ENCODE data around the gene VIP. TPM values are rescaled to one million over a fixed set of nuclear protein-coding genes. Genes with fewer than 3 reads are reported as not detected.

VIP gene
- total and polyA plus RNA-seq, 2 of the 8 experiments (the other 6 are each of a cell fraction or from before 2014, with no cell fraction given): not detected

GRCh38 chr6:152765331-152765730 lies 14.7 kb downstream of the VIP start:
- CTCF ChIA-PET (ENCODE audit: partially characterized antibody): interaction anchor here (1.2 kb wide), 1 partner anchor 56 kb away, joined by 3 read pairs; no protein-coding TSS in a partner anchor
- Histone ChIP-seq H3K4me2 (ENCODE audit: insufficient read depth in 1 of 2, low read depth in 2 of 2, low read length in 2 of 2) (no peak overlapping the region), H4K8ac (ENCODE audit: extremely low read depth, insufficient read depth, low read length) (no peak overlapping the region), H3K14ac (ENCODE audit: insufficient read length) (no peak overlapping the region), H3K9me3 (ENCODE audit: insufficient read depth in 2 of 2, low read depth in 1 of 2, low read length in 1 of 2) (no peaks in the 10 kb centered on the region), H3K79me1 (ENCODE audit: low read depth, low read length) (no peaks in the 10 kb centered on the region), H3K4me1 (replicated peaks in 1 of 4; ENCODE audit: control insufficient read depth in 3 of 4, insufficient read depth in 4 of 4, low read length in 3 of 4) (no peaks in the 10 kb centered on the region), H2BK15ac (ENCODE audit: low read length) (no peak overlapping the region), H2BK120ac (replicated peaks; ENCODE audit: low read depth, low read length) (no peak overlapping the region), H3K27me3 (replicated peaks in 1 of 4; ENCODE audit: control insufficient read depth in 3 of 4, extremely low read depth in 1 of 4, insufficient read depth in 3 of 4, low read length in 3 of 4) (no peaks in the 10 kb centered on the region), H3K9ac (replicated peaks in 1 of 4; ENCODE audit: extremely low read depth in 1 of 4, low read depth in 3 of 4, low read length in 3 of 4) (no peak overlapping the region), H2BK20ac (ENCODE audit: low read length) (no peak overlapping the region), H2BK12ac (ENCODE audit: low read depth, low read length) (no peak overlapping the region), H4K5ac (ENCODE audit: insufficient read length, low read depth, low read length) (no peak overlapping the region), H4K20me1 (replicated peaks in 1 of 2; ENCODE audit: control insufficient read depth in 1 of 2, insufficient read depth in 2 of 2, low read length in 2 of 2) (no peaks in the 10 kb centered on the region), H3K27ac (ENCODE audit: low read depth, low read length) (no peak overlapping the region), H2AFZ (ENCODE audit: low read length) (no peak overlapping the region), H3K56ac (replicated peaks; ENCODE audit: insufficient read length, low read depth, low read length) (no peak overlapping the region), H3K23me2 (ENCODE audit: low read depth, low read length) (no peaks in the 10 kb centered on the region), H3K36me3 (ENCODE audit: control insufficient read depth in 2 of 4, insufficient read depth in 4 of 4, low read length in 3 of 4) (no peaks in the 10 kb centered on the region), H2BK5ac (ENCODE audit: low read depth, low read length) (no peak overlapping the region), H3K23ac (ENCODE audit: insufficient read length) (no peak overlapping the region), H2AK5ac (ENCODE audit: low read depth, low read length) (no peak overlapping the region), H3K4me3 (ENCODE audit: extremely low read depth in 1 of 4, insufficient read depth in 2 of 4, low read depth in 3 of 4, low read length in 4 of 4) (no peak overlapping the region), H3K18ac (ENCODE audit: extremely low read depth, low read length) (no peak overlapping the region), H3K79me2 (ENCODE audit: control insufficient read depth in 1 of 2, insufficient read depth in 2 of 2, low read length in 2 of 2) (no peaks in the 10 kb centered on the region), H4K91ac (replicated peaks; ENCODE audit: insufficient read length, low read length) (no peak overlapping the region), H3K4ac (replicated peaks; ENCODE audit: insufficient read length, low read depth, low read length) (no peak overlapping the region)
- POLR2A ChIA-PET (ENCODE audit: partially characterized antibody): no interaction called here
- 100% methylated on average over 2 of the region's 3 CpGs; no CpG with 5 or more reads in 1 of the 2 experiments for WGBS, 2 experiments (ENCODE audit: extremely low coverage in 1 of 2, insufficient coverage in 1 of 2, insufficient read length in 1 of 2, insufficient replicate concordance in 2 of 2, low coverage in 1 of 2, low lambda C conversion rate in 2 of 2, missing lambda C conversion rate in 1 of 2)
- FAIRE-seq: no peak
- TF ChIP-seq CREB1 (IDR thresholded peaks at IDR 0.05) (no peak), RNF2 (IDR thresholded peaks at IDR 0.05; ENCODE audit: borderline replicate concordance, low read depth, low read length, missing control alignments, poor library complexity, severe bottlenecking) (no peak), FOSL1 (IDR thresholded peaks at IDR 0.05; ENCODE audit: insufficient read depth, low read depth, low read length) (no peak), CBX8 (IDR thresholded peaks at IDR 0.05; ENCODE audit: borderline replicate concordance, low read depth, low read length) (no peak), SIRT6 (IDR thresholded peaks at IDR 0.05; ENCODE audit: low read length) (no peak), SAP30 (IDR thresholded peaks at IDR 0.05; ENCODE audit: insufficient read depth, insufficient replicate concordance, low read length) (no peak), CHD1 (IDR thresholded peaks at IDR 0.05; ENCODE audit: low read depth, low read length) (no peak)
- no peak for DNase-seq (ENCODE audit: low read depth in 1 of 2, low spot score in 2 of 2)
